GM06990 (cell line): Measurements from ENCODE around the gene DENND5A.
"Not testable (repeated sequence)": the region's sequence is repeated elsewhere in the genome, so short reads cannot be mapped to it uniquely, and the experiment has no call there.

Experiments used
- DNase-seq: peaks from one replicate; pipeline ENCODE4 v3.0.0-alpha.2; 2011; ENCODE audit not compliant: insufficient read length; ENCODE audit errors: extremely low read depth
- H3K27me3 ChIP-seq: replicated peaks from 2 replicates; pipeline ENCODE4 v1.6.0; 2011; ENCODE audit warnings: low read length; ENCODE audit not compliant: control insufficient read depth, insufficient read depth
- H3K36me3 ChIP-seq: 2 replicates; pipeline ENCODE4 v1.5.1; 2011; ENCODE audit warnings: low read length; ENCODE audit not compliant: control insufficient read depth, insufficient read depth
- H3K4me3 ChIP-seq: replicated peaks from 2 replicates; pipeline ENCODE4 v1.5.1; 2011; ENCODE audit warnings: low read depth, mild to moderate bottlenecking, control low read depth, low read length
- TF ChIP-seq, protein P1 (sequence below): IDR thresholded peaks from 2 replicates; pipeline ENCODE4 v1.5.1; 2011; ENCODE audit warnings: low read length, control low read depth, mild to moderate bottlenecking, inconsistent platforms; ENCODE audit not compliant: insufficient read depth, poor library complexity, severe bottlenecking

Gene DENND5A

DNA sequence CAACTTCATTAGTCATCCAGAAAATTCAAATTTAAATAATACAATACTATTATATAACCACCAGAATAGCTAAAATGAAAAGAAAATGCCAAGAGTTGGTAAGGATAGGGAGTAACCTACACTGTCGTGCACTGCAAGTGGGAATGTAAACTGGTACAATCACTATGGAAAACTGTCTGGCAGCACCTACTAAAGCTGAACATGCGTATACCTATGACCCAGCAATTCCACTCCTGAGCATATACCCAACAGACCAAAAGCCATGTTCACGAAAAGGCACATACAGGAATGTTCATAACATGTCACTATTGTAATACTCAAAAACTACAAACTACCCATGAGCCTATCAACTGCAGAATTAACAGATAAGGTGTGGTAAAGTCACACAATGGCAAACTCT is 32.7 kb downstream of the DENND5A start:
- H3K4me3 ChIP-seq, result no peak overlapping the region
- TF ChIP-seq, protein P1, sequence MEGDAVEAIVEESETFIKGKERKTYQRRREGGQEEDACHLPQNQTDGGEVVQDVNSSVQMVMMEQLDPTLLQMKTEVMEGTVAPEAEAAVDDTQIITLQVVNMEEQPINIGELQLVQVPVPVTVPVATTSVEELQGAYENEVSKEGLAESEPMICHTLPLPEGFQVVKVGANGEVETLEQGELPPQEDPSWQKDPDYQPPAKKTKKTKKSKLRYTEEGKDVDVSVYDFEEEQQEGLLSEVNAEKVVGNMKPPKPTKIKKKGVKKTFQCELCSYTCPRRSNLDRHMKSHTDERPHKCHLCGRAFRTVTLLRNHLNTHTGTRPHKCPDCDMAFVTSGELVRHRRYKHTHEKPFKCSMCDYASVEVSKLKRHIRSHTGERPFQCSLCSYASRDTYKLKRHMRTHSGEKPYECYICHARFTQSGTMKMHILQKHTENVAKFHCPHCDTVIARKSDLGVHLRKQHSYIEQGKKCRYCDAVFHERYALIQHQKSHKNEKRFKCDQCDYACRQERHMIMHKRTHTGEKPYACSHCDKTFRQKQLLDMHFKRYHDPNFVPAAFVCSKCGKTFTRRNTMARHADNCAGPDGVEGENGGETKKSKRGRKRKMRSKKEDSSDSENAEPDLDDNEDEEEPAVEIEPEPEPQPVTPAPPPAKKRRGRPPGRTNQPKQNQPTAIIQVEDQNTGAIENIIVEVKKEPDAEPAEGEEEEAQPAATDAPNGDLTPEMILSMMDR, result no peak
- DNase-seq, result no peak
- no peaks in the 10 kb centered on the region for H3K36me3 ChIP-seq
- no peaks in the 10 kb centered on the region for H3K27me3 ChIP-seq

DNA sequence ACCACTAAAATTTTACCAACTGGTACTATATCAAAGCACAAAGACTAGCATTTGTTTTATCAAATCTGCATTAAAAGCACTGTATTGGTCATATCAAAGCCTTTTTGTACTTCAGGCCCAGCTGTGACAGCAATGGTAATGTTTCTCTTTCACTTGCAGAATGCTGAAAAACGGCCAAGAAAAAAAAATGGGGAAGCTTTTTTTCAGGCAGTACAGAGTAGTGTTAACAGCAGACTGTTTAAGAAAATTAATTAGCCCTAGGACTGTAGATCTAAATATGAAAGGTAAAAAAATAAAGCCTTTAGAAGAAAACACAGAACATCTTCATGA is 33.3 kb downstream of the DENND5A start:
- no peak for DNase-seq
- H3K4me3 ChIP-seq, result no peak overlapping the region

DNA sequence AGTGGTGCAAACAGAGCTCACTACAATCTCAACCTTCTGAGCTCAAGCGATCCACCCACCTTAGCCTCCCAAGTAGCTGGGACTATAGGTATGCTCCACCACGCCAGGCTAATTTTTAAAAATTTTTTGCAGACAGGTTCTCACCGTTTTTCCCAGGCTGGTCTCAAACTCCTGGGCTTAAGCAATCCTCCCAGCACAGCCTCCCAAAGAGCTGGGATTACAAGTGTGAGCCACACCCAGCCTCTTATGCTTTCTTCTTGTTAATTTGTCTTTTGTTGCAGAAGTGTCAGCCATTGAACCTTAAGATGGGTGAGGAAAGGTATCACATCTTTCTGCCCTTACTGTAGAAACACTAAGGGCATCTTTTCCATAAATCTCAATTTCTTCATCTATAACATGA is 34.9 kb downstream of the DENND5A start:
- no peak for DNase-seq
- TF ChIP-seq, protein P1, result no peak

More for the DNA sequence above, 33.3 kb downstream of the DENND5A start:
- Histone ChIP-seq H3K27me3 (no peaks in the 10 kb centered on the region), H3K36me3 (no peaks in the 10 kb centered on the region)
- TF ChIP-seq, protein P1, result no peak

DNA sequence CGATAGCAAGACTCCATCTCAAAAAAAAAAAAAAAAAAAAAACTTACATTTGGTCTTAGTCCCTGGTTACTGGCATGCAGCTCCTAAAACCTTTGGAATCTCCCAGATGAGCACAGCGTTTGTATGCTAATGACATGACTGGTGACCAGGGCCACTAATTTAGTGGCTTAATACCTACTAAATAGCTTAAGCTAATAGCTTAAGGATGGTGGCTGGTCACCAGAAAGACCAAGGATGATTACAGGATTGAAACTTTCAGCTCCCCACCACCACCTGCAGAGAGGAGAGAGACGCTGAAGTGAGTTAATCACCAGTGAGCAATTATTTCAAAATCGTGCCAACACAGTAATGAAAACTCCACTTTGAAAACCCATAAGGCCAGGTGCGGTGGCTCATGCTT is 37.1 kb downstream of the DENND5A start:
- H3K4me3 ChIP-seq, result no peak overlapping the region
- TF ChIP-seq, protein P1, result no peak
- H3K36me3 ChIP-seq, result no peaks in the 10 kb centered on the region
- H3K27me3 ChIP-seq, result no peaks in the 10 kb centered on the region
- DNase-seq, result no peak

More for the DNA sequence above, 34.9 kb downstream of the DENND5A start:
- Histone ChIP-seq H3K36me3 (no peaks in the 10 kb centered on the region), H3K4me3 (no peak overlapping the region), H3K27me3 (no peaks in the 10 kb centered on the region)

DNA sequence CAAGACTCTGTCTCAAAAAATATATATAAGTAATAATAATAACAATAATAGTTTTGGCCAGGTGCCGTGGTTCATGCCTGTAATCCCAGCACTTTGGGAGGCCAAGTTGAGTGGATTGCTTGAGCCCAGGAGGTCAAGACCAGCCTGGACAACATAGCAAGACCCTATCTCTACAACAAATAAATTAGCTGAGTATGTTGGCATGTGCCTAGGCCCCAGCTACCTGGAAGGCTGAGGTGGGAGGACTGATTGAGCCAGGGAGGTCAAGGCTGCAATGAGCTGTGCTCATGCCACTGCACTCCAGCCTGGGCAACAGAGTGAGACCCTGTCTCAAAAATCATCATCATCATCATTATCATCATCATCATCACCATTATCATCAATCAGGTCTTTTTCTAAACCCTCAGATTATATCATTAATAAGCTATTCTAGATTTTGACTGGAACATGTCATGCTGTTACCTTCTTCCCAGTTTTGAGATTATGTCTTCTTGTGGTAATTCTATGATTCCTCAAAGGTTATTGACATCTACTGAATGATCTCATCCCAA is 39.3 kb downstream of the DENND5A start:
- H3K27me3 ChIP-seq, result no peaks in the 10 kb centered on the region
- TF ChIP-seq, protein P1, result no peak
- H3K4me3 ChIP-seq, result no peak overlapping the region
- no peak for DNase-seq
- H3K36me3 ChIP-seq, result no peaks in the 10 kb centered on the region

DNA sequence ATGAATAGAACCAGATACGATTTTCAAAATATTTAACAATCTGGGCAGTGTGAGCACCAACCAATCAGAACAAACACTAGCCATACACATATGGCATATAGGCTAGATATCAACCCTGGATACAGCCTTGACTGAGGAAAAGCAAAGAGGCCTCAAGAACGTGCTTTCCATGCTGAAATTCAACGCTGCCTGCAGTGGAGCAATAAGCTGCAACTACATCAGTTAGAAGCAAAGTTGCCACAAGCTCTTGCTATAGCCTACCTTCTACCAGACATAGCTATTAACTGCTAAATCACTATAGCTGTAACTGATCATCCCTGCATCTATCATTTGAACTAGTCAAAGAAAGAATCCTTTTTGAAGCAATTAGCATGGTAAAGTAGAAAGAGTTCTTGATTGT is 42.5 kb downstream of the DENND5A start:
- TF ChIP-seq, protein P1, result no peak
- H3K27me3 ChIP-seq, result no peaks in the 10 kb centered on the region
- DNase-seq, result no peak
- no peak overlapping the region for H3K4me3 ChIP-seq
- no peaks in the 10 kb centered on the region for H3K36me3 ChIP-seq

DNA sequence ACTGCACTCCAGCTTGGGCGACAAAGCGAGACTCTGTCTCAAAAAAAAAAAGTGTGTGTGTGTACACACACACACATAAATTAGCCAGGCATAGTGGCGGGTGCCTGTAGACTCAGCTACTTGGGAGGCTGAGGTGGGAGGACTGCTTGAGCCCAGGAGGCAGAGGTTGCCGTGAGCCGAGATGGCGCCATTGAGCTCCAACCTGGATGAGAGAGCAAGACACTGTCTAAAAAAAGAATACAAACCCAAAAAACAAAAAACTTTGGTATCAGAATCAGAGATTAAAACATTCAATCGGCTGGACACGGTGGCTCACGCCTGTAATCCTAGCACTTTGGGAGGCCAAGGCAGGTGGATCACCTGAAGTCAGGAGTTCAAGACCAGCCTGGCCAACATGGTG is 44.3 kb downstream of the DENND5A start:
- H3K4me3 ChIP-seq, DNase-seq, H3K27me3 ChIP-seq, H3K36me3 ChIP-seq: not testable (repeated sequence)
